Ecto neural progenitor cell (in vitro differentiated cells): Measurements from ENCODE around the gene SORCS2.

Experiments
- DNase-seq: peaks from one replicate; pipeline ENCODE4 v3.0.0-alpha.2; 2018; ENCODE audit warnings: low spot score

SORCS2 gene

DNA sequence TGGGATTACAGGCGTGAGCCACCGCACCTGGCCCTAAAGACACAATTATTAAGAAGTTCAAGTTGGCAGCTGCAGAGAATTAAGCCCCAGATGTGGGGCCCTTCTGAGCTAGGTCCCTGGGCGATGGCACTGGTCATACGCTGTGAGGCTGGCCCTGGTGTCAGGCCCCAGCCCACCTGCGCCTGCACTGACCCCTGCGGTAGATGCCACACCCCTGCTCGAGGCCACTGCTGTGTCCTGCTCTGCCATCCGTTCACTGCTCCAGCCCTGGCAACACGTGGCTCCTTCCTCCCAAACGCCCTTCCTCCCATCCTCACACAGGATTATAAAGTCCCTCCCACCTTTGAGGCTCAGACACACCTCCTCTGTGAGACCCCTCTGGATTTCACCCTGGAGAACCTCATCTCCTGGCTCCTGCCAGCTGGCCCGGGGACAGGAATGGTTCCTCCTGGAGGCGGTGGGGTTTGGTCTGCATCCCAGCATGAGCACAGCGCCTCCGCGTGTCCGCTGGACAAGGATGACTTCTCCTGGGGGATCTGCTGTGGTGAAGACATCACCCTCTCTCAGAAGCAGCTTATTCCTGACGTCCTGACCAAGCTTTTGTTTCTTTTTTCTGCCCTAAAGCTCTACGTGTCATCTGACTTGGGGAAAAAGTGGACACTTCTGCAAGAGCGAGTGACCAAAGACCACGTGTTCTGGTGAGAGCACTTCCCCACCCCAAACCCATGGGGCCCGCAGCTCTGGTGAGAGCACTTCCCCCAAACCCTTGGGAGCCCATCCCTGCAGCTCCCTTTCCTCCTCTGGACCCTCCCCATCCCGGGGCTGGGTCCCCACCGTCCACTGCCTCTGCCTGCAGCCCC, 461.4 kb downstream of the SORCS2 start:
- DNase-seq: no peak

DNA sequence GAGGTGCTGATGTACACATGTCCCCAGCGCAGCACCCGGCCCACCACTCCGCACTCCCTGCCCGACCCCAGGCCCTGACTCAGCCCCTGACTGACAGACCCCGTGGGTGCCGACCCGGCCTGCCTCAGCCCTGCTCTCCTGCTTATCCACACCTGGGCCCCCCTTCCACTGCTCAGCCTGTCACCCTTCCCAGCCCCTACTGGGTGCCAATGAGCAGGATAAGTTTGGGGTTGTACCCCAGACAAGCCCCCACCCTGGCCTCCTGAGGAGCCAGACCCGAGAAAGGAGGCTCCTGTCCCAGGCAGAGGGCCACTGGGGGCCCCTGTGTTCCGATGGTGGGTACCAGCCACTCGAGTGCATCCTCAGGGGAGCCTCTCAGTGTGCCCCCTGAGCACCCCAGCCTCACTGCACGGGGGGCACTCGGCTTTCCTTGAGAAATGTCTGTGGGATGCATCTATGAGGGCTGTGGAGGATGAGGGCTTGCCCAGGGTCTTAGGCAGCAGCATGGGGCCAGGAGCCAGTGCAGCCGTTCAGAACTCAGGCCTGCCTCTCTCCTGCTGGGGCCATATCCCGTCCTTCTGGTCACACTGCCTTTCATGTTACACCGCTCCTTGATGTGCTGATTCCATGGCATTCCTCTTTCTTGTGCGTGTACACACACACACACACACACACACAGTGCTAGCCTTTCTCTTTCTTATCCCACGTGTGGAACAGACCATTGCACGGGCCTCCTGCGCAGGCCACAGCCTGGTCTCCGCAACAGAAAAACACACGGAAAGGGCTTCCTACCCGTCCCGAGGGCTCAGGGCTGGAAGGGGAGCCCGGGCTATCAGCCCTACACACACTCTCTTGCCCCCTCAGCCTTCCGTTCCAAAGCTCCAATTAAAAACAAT, 462.5 kb downstream of the SORCS2 start:
- no peak for DNase-seq

DNA sequence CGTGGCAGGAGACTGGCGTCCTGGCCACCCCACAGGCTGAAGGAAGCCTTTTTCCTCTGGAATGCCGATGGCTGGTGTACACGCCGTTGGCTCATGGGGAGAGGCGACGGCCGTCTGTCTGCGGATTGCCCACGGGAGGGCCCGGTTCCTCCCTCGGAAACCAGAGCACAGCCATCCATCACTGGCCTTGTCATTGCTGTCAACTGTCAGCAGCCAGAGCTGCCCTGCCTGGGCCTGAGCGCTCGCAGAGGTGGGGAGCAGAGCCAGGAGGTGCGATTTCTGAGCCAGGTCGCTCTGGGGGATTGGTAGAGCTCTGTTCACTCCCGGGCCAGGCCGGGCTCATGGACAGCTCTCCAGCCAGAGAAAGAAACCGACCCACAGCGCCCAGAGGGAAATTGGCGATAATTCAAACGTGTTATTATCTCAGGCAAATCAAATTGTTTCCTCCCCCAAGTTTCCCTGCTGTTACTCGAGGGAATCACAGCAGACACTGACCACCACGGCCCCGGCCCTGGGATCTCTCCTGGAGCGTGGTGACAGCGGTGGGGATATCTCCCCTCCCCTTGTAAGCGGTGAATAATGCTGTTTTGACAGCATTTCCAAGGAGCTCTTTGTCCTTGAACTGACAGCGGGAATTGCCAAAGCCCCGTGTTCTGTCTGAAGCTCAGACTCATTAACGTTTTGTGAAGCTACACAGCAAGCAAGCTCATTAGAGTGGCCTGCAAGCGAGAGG, 463.3 kb downstream of the SORCS2 start:
- DNase-seq: no peak

DNA sequence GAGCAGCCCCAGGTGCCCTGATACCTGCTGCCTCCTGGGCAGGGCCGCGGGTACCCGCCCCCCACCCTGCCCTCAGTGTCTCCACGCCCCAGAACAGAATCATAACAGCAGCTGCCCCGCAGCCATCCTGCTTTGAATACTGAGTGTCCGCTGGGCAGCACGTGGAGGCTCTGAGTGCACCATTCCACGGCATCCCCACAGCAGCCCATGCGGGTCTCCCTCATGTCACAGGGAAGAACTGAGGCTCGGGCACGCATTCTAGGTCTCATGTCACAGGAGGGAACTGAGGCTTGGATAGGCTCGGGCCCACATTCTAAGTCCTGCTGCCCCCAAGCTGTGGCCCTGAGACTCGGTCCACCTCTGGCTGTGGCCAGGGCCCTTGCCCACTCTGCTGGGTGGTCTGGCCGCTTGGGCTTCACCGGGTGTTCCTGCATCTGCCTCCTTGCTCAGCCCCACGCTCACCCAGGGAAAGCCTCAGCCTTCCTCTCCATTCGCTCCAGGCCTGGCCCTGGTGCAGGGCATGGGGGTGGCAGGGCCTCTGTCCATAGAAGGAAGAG, 464.0 kb downstream of the SORCS2 start:
- no peak for DNase-seq

DNA sequence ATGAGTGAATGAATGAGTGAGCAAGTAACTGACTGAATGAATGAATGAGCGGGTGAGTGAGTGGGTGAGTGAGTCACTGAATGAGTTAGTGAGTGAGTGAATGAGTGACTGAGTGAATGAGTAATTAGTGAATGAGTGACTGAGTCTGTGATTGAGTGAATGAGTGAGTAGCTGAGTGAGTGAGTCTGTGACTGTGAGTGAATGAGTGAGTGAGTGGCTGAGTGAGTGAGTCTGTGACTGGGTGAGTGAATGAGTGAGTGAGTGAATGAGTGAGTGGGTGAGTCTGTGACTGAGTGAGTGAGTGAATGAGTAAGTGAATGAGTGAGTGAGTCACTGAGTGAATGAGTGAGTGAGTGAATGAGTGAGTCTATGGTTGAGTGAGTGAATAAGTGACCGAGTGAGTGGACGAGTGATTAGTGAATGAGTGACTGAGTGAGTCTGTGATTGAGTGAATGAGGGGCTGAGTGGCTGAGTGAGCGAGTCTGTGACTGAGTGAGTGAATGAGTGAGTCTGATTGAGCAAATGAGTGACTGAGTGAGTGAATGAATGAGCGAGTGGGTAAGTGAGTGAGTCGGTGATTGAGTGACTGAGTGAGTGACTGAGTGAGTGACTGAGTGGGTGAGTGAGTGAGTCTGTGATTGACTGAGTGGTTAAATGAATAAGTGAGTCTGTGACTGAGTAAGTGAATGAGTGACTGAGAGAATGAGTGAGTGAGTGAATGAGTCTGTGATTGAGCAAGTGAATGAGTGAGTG, 465.4 kb downstream of the SORCS2 start:
- DNase-seq: no peak

DNA sequence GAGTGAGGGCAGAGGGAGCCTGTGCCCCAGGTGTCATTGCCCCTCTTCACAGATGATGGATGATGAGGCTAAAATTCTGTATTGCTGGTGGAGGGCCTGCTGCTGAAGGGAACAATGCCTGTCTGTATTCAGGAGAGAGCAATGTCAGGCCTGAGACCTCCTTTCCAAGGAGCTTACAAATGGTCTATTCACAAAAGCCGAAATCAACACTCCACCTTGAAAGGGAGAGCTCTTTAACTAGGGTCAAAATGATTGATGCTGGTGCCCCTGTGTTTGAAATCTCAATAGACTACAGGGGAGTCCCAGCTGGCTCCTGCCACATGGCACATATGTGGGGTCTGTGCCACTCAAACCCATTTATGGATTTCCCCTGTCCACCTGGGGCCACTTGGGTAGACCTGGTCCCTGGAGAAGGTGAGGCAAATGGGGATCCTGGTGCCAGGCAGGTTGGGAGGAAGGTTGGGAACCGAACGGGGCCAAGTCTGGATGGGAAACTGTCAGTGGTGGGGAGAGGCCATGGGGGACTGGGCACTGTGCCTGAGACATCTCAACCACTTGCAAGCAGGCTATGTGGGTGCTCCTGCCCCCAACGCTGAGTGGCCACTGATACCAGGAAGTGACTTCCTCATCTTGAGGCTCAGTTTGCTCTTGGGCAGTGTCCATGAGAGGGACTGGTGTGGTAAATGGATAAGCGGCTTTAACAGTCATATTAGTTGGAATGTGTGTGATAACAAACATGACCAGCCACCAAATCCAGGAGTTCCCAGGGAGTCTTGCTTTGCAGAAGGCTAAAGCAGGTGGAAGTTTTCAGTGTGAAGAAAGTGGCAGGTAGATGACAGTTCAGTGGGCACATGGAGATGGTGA, 466.2 kb downstream of the SORCS2 start:
- no peak for DNase-seq

DNA sequence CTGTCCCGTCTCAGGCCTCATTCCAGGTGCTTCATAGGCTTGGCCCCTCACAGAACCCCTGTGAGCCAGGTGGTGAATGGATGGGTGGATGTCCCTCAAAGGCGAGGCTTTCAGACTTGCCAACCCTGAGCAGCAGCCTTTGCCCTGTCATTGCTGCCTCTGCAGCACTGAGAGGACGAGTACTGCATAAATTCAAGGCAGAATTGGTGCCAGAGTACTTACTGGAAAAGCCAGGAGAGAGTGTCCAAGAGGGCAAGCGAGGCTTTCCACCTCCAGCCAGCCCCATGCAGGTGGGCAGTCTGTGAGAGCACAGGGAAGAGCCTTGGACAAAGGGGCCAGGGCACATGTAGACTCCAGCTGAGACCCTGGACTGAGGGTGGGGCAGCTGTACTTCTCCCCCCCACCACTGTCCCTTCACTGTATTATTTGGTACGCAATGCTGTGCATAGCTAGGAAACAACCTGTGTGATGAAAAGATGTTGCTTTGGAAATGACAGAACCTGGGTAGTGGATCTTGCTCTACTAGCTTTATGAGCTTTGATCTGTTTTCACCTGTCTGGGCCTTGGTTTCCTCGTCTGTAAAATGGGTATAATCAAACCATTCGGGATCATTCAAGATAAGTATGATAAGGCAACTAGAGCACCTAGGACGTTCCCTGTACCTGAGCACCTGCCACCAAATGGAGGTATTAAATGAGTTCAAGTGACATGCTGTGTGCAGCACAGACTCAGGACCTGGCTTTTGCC, 467.3 kb downstream of the SORCS2 start:
- no peak for DNase-seq

DNA sequence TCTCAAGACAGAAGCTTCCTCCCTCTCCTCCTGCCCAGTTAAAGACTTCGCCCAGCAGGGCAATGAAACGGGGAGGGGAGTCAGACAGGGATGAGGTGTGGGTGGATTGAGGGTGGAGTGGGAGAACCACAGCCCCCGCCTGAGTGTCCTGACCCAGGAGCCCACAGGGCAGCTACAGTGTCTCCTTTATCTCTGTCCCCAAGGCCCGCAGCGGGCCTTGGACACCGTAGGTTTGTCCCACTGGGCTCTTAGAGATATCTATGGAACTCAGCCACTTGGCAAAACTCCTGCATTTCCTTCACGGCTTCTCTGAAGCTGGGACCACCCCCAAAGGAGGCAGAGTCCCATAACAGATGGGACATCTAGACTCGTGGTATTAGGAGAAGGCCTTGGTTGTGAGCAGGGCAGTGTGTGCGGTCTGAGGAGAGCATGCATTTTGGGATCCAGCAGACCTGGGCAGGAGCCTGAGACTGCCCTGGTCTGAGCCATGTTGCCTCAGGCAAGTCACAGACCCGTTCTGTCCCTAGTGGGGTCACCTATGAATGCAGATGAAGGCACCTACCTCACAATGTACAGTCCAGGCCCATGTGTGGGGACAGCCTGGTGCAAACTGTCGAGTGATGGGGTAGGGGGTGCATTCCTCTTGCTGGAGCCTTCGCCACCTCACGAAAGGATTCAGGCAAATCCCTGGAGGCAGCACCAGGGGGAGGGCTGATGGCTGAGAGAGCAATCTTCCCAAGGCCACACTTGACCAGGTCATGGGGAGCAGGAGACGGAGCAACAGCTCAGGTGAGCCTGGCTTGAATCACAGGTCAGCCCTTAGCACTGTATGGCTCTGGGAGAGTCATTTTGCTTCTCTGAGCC, 468.1 kb downstream of the SORCS2 start:
- DNase-seq: no peak

DNA sequence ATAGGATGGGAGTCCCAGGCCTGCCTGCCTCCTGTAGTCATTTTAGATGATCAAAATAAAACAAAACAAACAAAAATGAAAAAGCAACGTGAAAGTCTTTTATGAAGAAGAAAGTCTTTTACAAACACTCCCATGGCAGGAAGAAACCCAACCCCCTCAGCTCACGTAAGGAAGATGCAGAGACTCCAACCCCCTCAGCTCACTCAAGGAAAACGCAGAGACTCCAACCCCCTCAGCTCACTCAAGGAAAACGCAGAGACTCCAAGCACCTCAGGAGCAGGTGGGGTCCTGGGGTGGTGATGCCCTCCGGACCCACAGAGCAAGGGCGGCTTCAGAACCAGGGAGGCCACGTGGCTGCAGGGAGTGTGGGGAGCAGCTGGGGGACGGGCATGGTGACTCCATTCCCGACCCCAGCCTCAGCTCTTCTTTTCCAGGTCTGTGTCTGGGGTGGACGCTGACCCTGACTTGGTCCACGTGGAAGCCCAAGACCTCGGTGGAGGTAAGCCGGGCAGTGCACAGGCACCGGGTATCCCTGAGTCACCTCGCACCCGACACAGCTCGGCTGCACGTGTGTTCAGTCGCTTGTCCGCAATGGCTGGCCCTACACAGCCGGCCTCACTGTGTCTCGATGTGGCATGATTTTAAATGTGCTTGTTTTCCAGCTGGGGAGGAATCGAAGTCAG, 468.9 kb downstream of the SORCS2 start:
- no peak for DNase-seq

DNA sequence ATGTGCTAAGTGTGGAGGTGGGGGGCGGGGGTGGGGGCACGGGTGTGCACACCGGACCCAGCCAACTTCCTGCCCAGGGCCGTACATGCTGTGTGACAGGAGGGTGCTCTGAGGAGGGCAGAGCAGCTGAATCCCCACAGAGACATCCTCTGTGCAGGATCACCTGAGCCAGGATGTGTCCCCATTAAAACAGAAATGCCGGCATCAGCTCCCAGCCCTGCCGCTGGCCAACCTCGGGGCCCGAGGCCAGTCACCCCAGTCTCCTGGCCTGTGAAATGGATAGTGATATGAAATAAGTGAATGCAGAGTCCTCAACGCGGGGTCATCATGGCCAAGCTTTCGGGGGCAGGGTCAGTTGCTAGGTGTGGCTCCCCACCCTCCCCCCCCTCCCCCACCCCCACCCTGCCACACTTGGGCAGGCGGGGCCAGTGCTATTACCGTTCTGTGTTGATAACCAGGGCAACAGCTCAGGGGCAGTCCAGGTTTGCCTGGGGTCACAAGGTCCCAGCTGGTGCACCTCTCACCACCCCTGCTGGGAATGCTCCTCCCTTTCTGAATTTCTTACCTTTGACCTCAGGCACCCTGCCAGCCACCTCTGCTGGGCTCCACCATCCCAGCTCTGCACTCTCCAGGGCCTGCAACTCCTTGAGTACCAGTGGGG, 469.6 kb downstream of the SORCS2 start:
- no peak for DNase-seq

DNA sequence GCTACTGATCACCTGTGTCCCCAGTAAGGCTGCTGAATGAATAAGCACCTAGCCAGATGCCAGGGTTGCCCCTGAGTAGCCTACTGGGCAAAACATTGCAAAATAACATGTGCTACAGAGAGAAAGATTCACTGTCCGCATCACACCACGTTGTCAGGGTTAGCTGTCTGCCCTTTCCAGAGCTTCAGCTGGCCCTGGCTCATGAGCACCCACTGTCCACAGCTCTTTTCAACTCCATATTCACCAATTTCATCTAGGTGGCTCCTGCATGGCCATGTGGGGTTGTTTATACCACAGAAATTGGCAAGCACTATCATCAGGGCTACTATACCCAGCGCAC, 470.1 kb downstream of the SORCS2 start:
- DNase-seq: no peak

DNA sequence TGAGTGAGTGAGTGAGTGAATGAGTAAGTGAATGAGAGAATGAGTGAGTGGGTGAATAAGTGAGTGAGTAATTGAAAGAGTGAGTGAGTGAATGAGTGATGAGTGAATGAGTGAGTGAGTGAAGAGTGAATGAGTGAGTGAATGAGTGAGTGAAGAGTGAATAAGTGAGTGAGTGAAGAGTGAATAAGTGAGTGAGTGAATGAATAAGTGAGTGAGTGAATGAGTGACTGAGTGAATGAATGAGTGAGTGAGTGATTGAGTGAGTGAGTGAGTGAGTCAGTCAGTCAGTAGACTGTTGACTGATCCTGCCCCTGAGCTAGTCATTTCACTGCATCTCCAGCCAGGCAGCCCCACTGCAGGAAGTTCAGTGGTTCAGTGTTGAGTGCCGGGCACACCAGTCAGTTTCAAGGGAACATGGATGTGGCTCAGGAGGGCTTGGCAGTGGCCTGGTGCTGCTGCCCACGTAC, 470.8 kb downstream of the SORCS2 start:
- no peak for DNase-seq

DNA sequence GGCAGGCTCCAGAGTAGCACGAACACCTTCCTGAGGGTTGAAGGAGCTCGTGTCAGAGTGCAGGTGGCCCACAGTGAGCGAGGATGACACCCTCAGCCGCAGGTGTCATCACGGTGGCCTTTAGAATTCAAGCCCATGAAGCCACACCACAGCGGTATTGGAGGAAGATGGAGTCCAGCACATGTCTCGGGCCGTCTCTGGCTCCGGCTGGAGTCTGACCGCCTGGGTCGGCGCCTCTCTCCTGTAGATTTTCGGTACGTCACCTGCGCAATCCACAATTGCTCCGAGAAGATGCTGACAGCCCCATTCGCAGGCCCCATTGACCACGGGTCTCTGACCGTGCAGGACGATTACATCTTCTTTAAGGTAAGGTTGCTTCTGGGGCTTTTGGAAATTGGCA, 471.8 kb downstream of the SORCS2 start:
- DNase-seq: no peak

DNA sequence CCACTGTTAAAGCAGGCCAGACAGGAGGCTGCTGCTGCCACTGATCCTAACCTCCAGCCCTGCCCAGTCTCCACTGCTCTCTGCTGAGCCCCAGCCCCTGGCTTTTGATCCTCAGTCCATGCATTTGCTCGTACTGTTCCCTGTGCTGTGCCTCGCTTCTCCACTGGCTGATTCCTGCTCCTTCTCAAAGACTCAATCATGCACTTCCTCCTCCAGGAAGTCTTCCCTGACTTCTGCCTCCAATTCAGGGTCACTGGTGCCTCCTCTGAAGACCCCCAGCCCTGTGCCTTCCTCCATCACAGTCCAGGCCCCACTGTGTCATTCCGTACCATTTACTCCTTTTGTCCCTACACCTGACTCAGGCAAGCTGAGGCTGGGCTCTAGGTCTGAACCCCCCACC, 473.0 kb downstream of the SORCS2 start:
- DNase-seq: no peak

DNA sequence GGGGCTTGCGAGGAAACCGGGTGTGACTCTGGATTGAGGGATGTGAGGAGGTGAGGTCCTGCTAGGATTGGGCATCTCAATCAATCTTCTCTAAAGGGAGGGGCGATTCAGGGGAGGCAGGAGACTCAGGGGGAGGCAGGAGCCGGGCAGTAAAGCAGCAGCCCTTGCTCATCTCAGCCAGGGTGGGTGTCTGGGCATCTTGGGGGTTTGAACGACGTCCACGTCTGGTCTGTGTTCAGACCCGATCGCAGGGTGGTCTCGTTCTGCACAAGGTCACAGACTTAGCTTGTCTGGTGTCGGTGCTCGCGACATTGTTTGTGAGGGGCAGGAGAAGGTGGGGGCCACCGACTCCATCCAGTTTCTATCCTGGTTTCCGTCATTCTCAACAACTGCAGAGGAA, 473.7 kb downstream of the SORCS2 start:
- DNase-seq: no peak

DNA sequence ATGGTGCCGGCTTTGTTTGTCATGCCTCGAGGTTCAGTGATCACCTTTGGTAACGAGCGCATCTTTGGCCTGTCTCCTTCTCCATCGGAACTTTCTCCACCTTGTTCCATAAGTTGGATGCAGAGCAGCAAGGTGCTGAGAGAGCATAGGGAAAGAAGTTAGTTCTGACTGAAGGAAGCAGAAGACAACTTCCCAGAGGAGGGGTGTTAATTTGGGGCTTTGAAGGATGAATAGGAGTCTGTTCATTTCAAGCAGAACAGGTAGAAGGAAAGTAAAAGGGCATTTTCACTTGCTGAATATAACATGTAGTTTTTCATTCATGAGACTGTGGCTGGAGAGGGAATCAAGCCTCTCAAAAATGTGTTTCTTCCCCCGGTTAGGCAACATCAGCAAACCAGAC, 474.4 kb downstream of the SORCS2 start:
- no peak for DNase-seq

DNA sequence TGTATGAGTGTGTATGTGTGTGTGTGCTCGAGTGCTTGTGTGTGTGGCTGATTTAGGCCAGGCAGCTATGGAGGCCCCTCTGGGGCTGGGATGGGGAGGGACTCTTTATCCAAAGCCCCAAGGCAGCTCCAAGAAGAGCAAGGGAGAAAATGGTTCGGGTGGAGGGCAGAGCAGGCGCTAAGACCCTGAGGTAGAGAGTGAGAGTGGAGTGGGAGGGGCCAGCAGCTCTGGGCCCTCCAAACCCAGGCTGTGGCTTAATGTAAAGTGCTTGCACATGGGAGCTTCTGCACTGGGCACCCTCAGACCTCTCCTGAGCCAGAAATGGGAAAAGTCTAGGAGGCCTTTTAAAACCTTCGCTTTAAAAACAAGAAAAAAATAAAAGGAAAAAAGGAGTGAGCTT, 475.9 kb downstream of the SORCS2 start:
- DNase-seq: no peak

DNA sequence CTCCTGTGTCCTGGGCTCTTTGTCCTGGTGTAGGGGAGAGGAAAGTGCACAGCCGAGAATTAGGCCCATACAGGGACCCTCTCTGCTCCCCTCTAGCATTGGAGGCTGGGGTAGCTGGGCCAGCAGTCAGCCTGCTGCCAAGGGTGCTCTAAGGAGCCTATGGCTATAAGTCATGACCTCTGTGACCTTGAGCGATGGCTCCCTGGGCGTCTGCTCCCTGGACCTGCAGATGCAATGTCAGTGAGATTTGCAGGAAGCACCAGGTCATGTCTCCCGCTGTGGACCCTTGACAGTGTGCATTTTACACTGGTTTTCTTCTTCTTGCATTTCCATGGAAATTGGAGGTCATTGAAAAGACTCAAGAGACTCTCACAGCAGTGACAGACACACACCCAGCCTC, 476.5 kb downstream of the SORCS2 start:
- no peak for DNase-seq
